IPS-15b (cell line): ENCODE results near the gene PCGF2.
A peak's percentile ranks its signal among the peaks of the same experiment; 100 is the strongest.

Source experiments
- H3K27me3 ChIP-seq: one replicate; pipeline ENCODE4 v1.6.1; 2013; ENCODE audit warnings: low read length; ENCODE audit not compliant: control insufficient read depth, insufficient read depth
- H3K36me3 ChIP-seq: one replicate; pipeline ENCODE4 v1.6.1; 2013; ENCODE audit warnings: low read length; ENCODE audit not compliant: control insufficient read depth, insufficient read depth
- H3K4me1 ChIP-seq: one replicate; pipeline ENCODE4 v1.6.1; 2013; ENCODE audit warnings: mild to moderate bottlenecking, low read length; ENCODE audit not compliant: control insufficient read depth, insufficient read depth
- H3K4me3 ChIP-seq: one replicate; pipeline ENCODE4 v1.5.1; 2013; ENCODE audit warnings: low read depth, low read length
- H3K9ac ChIP-seq: one replicate; pipeline ENCODE4 v1.6.1; 2013; ENCODE audit warnings: low read depth, mild to moderate bottlenecking, low read length
- H3K9me3 ChIP-seq: one replicate; pipeline ENCODE4 v1.6.1; 2013; ENCODE audit warnings: mild to moderate bottlenecking, low read length; ENCODE audit not compliant: control insufficient read depth, insufficient read depth

Gene PCGF2

DNA sequence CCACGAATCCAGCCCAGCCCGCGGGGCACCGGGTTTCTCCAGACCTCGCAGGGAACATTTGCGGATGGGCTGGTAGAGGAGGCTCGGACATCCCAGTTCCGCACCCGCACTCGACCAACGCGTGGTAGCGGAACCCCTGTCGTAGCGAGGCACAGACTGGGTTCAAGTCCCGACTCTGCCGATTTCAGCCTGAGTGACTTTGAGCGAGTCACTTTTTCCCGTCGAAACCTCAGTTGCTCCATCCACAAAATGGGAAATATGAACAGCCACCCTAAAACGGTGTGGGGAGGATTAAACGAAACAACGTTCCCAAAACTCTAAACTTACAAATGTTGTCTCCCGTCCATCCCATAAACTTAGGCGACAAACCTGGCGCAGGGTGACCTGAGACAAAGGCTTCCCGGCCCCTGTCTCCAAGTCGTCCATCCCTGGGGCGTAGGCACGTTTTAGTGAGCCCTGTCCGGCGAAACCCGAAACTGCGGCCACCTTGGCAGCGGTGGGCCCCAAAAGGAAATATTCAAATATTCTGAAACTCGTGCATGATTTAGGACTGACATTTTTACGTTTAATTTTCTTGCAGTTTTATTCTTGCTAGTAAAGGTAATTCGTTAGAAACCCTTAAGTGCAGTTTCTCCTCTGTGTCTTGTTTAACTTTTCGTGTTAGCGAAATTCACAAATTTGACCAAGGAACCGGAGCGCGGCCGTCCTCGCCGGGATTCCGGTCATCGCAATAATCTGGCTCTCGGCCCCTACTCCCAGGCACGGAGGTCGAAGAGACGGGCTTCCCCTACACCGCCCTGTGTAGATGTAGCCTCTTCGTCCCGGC is 45.0 kb downstream of the PCGF2 start:
- no peaks in the 10 kb centered on the region for H3K9me3 ChIP-seq
- H3K27me3 ChIP-seq, result peaks cover 75% of the 10 kb centered on the region
- H3K4me3 ChIP-seq, result peak overlapping the region; percentile 67
- H3K36me3 ChIP-seq, result no peaks in the 10 kb centered on the region
- H3K9ac ChIP-seq, result no peak overlapping the region
- peaks cover 29% of the 10 kb centered on the region for H3K4me1 ChIP-seq

- Histone ChIP-seq H3K27me3 (peaks cover 75% of the 10 kb centered on the region), H3K9me3 (no peaks in the 10 kb centered on the region), H3K4me3 (peak overlapping the region; percentile 67), H3K36me3 (no peaks in the 10 kb centered on the region), H3K9ac (no peak overlapping the region), H3K4me1 (peaks cover 26% of the 10 kb centered on the region)
Measured at GRCh38 chr17:38702166-38702915, 45.8 kb downstream of the PCGF2 start.

DNA sequence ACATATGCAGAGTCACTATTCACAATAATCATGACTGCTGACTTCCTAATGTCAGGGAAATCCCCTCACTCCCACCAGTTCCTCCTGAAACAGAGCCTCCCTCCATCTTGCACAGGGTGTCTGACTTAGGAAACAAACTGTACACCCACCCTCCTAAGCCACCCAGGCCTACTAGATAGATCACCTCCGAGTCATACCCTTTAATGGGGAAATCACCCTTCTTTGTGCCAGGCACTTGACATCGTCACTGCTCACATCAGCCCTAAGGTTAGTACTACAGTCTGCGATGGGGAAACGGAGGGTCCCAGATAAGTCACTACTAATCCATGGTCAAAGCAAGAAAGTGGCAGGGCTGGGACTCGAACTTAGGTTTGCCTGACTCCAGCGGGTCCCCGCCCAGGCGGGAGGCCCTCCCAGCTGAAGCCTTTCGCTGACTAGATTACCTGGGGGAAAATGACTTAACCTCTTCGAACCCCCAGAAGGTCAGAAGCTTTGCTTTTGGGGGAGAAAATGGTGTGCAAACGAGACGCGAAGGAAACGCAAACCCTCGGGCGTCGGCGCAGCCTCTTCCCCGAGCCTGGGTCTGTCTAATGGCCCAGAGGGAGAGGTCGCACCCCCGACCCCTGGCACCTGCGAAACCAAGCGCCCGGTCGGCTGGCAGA is 46.5 kb downstream of the PCGF2 start:
- Histone ChIP-seq H3K9me3 (no peaks in the 10 kb centered on the region), H3K4me1 (peaks cover 19% of the 10 kb centered on the region), H3K4me3 (peak overlapping the region; percentile 67), H3K27me3 (peaks cover 75% of the 10 kb centered on the region), H3K36me3 (no peaks in the 10 kb centered on the region), H3K9ac (no peak overlapping the region)

DNA sequence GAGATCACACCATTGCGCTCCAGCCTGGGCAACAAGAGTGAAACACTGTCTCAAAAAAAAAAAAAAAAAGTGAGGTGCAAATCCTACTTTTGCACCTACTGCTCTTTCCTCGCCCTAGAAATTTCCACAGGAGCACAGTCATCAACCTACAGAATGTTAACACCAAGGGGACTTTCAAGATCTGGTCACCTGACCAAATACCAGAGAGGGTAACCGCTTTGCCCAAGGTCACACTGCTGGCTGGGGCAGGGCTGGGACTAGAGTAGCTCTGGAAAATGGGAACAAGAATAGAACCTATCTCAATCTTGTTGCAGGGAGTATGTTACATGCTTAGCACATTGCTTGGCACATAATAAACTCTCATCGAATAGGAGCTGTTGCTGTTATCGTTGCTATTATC is 49.4 kb downstream of the PCGF2 start:
- peaks cover 72% of the 10 kb centered on the region for H3K27me3 ChIP-seq
- no peaks in the 10 kb centered on the region for H3K36me3 ChIP-seq
- H3K9ac ChIP-seq, result no peak overlapping the region
- H3K4me3 ChIP-seq, result no peak overlapping the region
- no peaks in the 10 kb centered on the region for H3K9me3 ChIP-seq
- H3K4me1 ChIP-seq, result peaks cover 15% of the 10 kb centered on the region

DNA sequence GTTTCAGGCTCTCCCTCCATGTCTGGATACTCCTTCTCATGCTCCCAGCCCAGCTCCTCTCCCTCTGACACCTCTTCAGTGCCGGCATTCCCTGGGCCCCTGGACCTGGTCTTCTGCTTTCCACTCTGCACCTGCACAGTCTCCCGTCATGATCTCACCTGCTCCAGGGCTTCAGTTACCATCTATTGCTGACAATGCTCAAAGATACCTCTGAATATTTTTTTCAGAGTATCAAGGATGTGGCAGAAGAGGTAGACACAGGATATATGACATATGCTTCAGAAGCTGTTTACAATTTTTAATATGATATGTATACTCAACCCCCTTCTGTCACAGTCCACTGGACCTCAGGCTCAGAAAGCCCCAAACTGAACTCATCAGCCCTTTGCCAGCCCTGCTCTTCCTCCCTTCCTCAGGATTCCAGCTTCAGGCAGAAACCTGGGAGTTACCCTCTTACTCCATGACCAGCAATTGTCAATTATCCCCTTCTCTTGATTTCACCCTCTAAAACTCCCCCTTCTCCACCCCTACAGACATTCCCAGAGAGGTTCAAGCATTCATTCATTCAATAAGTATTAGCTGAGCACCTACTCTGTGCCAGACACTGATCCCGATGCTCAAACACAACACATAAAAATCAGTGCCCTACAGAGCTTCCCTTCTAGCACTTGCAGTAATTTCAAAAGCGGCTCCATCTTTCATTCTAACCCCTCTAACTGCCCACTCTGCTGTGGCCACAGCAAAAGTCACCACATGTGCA is 50.9 kb downstream of the PCGF2 start:
- Histone ChIP-seq H3K9ac (no peak overlapping the region), H3K27me3 (peaks cover 66% of the 10 kb centered on the region), H3K36me3 (no peaks in the 10 kb centered on the region), H3K4me1 (peaks cover 6% of the 10 kb centered on the region), H3K4me3 (no peak overlapping the region), H3K9me3 (no peaks in the 10 kb centered on the region)

- H3K36me3 ChIP-seq, result no peaks in the 10 kb centered on the region
- no peaks in the 10 kb centered on the region for H3K4me1 ChIP-seq
- H3K27me3 ChIP-seq, result peaks cover 37% of the 10 kb centered on the region
- no peaks in the 10 kb centered on the region for H3K9me3 ChIP-seq
- H3K4me3 ChIP-seq, result no peak overlapping the region
- H3K9ac ChIP-seq, result no peak overlapping the region
Measured at GRCh38 chr17:38693700-38694329, 54.3 kb downstream of the PCGF2 start.

DNA sequence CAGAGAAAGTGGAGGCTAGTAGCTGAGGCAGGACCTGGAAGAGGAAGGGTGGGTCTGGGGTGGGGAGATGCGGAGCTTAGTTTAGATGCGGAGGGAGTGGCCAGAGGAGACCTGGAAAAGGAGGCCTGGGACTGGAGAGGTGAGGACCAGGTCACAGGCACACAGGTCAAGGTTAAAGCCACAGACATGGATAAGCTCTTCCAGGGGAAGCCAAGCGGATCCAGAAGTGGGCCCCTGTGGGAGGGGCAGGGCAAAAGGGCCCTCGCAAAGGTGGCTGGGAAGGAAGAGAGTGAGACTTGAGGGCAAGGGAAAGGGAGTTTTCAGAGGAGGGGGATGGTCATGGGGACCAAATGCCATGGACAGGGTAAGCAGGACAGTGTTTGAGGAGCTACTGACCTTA is 57.0 kb downstream of the PCGF2 start:
- Histone ChIP-seq H3K9me3 (no peaks in the 10 kb centered on the region), H3K4me3 (no peak overlapping the region), H3K9ac (no peak overlapping the region), H3K27me3 (peaks cover 20% of the 10 kb centered on the region), H3K36me3 (no peaks in the 10 kb centered on the region), H3K4me1 (no peaks in the 10 kb centered on the region)

- H3K9me3 ChIP-seq, result no peaks in the 10 kb centered on the region
- H3K9ac ChIP-seq, result no peak overlapping the region
- H3K27me3 ChIP-seq, result peaks cover 23% of the 10 kb centered on the region
- H3K4me1 ChIP-seq, result no peaks in the 10 kb centered on the region
- no peaks in the 10 kb centered on the region for H3K36me3 ChIP-seq
- H3K4me3 ChIP-seq, result no peak overlapping the region
Measured at GRCh38 chr17:38690386-38690785, 57.8 kb downstream of the PCGF2 start.

GRCh38 chr17:38687286-38687685 is 60.9 kb downstream of the PCGF2 start:
- no peak overlapping the region for H3K4me3 ChIP-seq
- H3K27me3 ChIP-seq, result peaks cover 16% of the 10 kb centered on the region
- no peak overlapping the region for H3K9ac ChIP-seq
- H3K9me3 ChIP-seq, result no peaks in the 10 kb centered on the region
- H3K36me3 ChIP-seq, result no peaks in the 10 kb centered on the region
- H3K4me1 ChIP-seq, result no peaks in the 10 kb centered on the region

DNA sequence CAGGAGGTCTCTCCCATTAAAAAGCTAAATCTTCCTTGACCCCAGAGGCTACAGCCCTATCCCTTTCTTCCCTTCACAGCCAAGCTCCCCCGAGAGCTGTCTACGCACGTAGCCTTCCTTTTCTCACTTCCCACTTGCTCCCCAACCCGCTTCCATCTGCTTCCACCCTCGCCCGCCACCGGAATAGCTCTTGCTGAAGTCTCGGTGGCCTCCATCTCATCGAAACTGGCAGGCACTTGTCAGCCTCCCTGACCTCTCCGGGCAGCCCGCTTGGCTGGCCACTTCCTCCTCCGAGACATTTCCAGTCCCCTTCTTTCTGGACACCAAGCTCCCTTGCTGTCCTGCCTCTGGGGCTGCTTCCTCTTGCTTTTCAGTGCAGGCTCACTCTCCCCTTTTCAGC is 62.6 kb downstream of the PCGF2 start:
- no peaks in the 10 kb centered on the region for H3K36me3 ChIP-seq
- H3K9ac ChIP-seq, result no peak overlapping the region
- H3K4me1 ChIP-seq, result no peaks in the 10 kb centered on the region
- peaks cover 14% of the 10 kb centered on the region for H3K27me3 ChIP-seq
- no peaks in the 10 kb centered on the region for H3K9me3 ChIP-seq
- H3K4me3 ChIP-seq, result no peak overlapping the region
